HepG2 (cell line): ENCODE results near the gene RBM14. TPM values are rescaled to one million over a fixed set of nuclear protein-coding genes. Genes with fewer than 3 reads are reported as not detected.
A peak's percentile ranks its signal among the peaks of the same experiment; 100 is the strongest.
"Not testable (repeated sequence)": the region's sequence is repeated elsewhere in the genome, so short reads cannot be mapped to it uniquely, and the experiment has no call there.

Experiments
- ATAC-seq: fragments of 200-7000 bp; cut with Tn5 transposase; 3 replicates; pipeline ENCODE4 v1.9.1; 2020; ENCODE audit warnings: mild to moderate bottlenecking, moderate library complexity
- BruUV-seq: library from RNA; stranded (reverse); fragments of 400-500 nt; replicated peaks from 2 replicates; lab custom pipeline; 2021; lab: Mats Ljungman, UMichigan
- CTCF ChIA-PET: fragments of 300-600 bp; formaldehyde crosslinking; extraction: SDS; loops from one replicate; lab custom pipeline; 2021; ENCODE audit warnings: low total read pairs, inconsistent platforms, low intra/inter-chr PET ratio; lab: Yijun Ruan, JAX
- POLR2A ChIA-PET: fragments of 350-600 bp; sonication (Branson Sonifier 250); formaldehyde crosslinking; loops from one replicate; lab custom pipeline; 2020; ENCODE audit warnings: antibody characterized with exemption, inconsistent platforms; lab: Yijun Ruan, JAX
- DNase-seq: peaks from one replicate; pipeline ENCODE4 v3.0.0-alpha.2; 2015; ENCODE audit warnings: low spot score
- FAIRE-seq: peaks from 3 replicates; lab custom pipeline; 2011; peaks lifted over from hg19 to GRCh38; lab: Jason Lieb, UNC
- H2AFZ ChIP-seq: one replicate; pipeline ENCODE4 v1.6.1; 2011; ENCODE audit warnings: low read length, inconsistent platforms
- H3K27ac ChIP-seq: fragments of 300-600 bp; 3 replicates; pipeline ENCODE4 v1.8.0; 2011; ENCODE audit warnings: mixed run types, mild to moderate bottlenecking, mixed read lengths, low read length, inconsistent platforms; ENCODE audit not compliant: insufficient read depth; ENCODE audit errors: extremely low read length
- H3K27me3 ChIP-seq, 2 experiments: fragments of 200-600 bp in 1 of 2; 2 replicates in 1 of 2; 3 replicates in 1 of 2; pipeline versions ENCODE4 v1.6.0 to v1.8.0; 2011; ENCODE audit warnings: low read length in 2 of 2, mild to moderate bottlenecking in 2 of 2, moderate library complexity in 2 of 2, inconsistent platforms in 1 of 2; ENCODE audit not compliant: insufficient read depth in 2 of 2, control insufficient read depth in 1 of 2
- H3K36me3 ChIP-seq, 2 experiments: fragments of 200-600 bp in 1 of 2; replicated peaks in 1 of 2; 2 replicates in 1 of 2; 3 replicates in 1 of 2; pipeline versions ENCODE4 v1.5.1 to v1.8.0; 2011; ENCODE audit warnings: low read length in 2 of 2, inconsistent platforms in 1 of 2; ENCODE audit not compliant: insufficient read depth in 2 of 2, control insufficient read depth in 1 of 2
- H3K4me1 ChIP-seq: 2 replicates; pipeline ENCODE4 v1.5.1; 2012; ENCODE audit warnings: low read length, inconsistent platforms; ENCODE audit not compliant: insufficient read depth
- H3K4me2 ChIP-seq: 2 replicates; pipeline ENCODE4 v1.6.0; 2011; ENCODE audit warnings: low read depth, low read length, inconsistent platforms
- H3K4me3 ChIP-seq, 3 experiments: fragments of 200-600 bp in 1 of 3; sonication (generic), shearing (Covaris generic) in 1 of 3; replicated peaks in 1 of 3; 2 replicates each; pipeline ENCODE4 v1.5.1; 2011 to 2016; ENCODE audit warnings: low read length in 3 of 3, inconsistent platforms in 2 of 3, low read depth in 2 of 3, mild to moderate bottlenecking in 2 of 3, control low read depth in 1 of 3, mixed read lengths in 1 of 3; ENCODE audit not compliant: insufficient read depth in 1 of 3
- H3K79me2 ChIP-seq: one replicate; pipeline ENCODE4 v1.6.1; 2011; ENCODE audit warnings: low read length, inconsistent platforms; ENCODE audit not compliant: insufficient read depth
- H3K9ac ChIP-seq: 2 replicates; pipeline ENCODE4 v1.6.0; 2011; ENCODE audit warnings: mild to moderate bottlenecking, low read depth, low read length, inconsistent platforms; ENCODE audit not compliant: insufficient read depth
- H3K9me3 ChIP-seq: 2 replicates; pipeline ENCODE4 v1.5.1; 2012; ENCODE audit warnings: mild to moderate bottlenecking, low read length
- H4K20me1 ChIP-seq: 2 replicates; pipeline ENCODE4 v1.6.0; 2011; ENCODE audit warnings: inconsistent platforms, mild to moderate bottlenecking, low read length, moderate library complexity; ENCODE audit not compliant: insufficient read depth
- CEBPB ChIP-seq: IDR thresholded peaks from 2 replicates; pipeline ENCODE4 v1.6.1; 2011; ENCODE audit warnings: low read depth, low read length, improper control_type of control experiment, borderline replicate concordance
- CEBPG ChIP-seq: IDR thresholded peaks from 2 replicates; pipeline ENCODE4 v1.6.1; 2016
- HIC2 ChIP-seq: sonication (generic); formaldehyde crosslinking; IDR thresholded peaks from 2 replicates; pipeline ENCODE4 v1.9.0; 2022; ENCODE audit warnings: low read depth, missing genetic modification reagents
- HOMEZ ChIP-seq: IDR thresholded peaks from 2 replicates; pipeline ENCODE4 v1.6.1; 2016; ENCODE audit warnings: low read depth
- KDM5B ChIP-seq: sonication (generic); formaldehyde crosslinking; IDR thresholded peaks from 2 replicates; pipeline ENCODE4 v1.4.0; 2020; ENCODE audit warnings: missing genetic modification reagents, mild to moderate bottlenecking, borderline replicate concordance
- TEAD3 ChIP-seq: optimal IDR thresholded peaks from 2 replicates; pipeline ENCODE3; 2016; ENCODE audit warnings: borderline replicate concordance
- ZNF121 ChIP-seq: sonication (generic); formaldehyde crosslinking; IDR thresholded peaks from 2 replicates; pipeline ENCODE4 v1.5.0; 2020; ENCODE audit warnings: mild to moderate bottlenecking, missing genetic modification reagents
- ZNF619 ChIP-seq: sonication (generic); formaldehyde crosslinking; IDR thresholded peaks from 2 replicates; pipeline ENCODE4 v1.4.0; 2020; ENCODE audit warnings: mild to moderate bottlenecking, missing genetic modification reagents
- WGBS: methylation state at CpG from one replicate; pipeline ENCODE4 v1.1.6; 2017; ENCODE audit warnings: low lambda C conversion rate; 5-methylcytosine and 5-hydroxymethylcytosine counted together
- in situ Hi-C: cut with HindIII; loops from 2 replicates; pipeline ENCODE4 v1.10.0; 2017; ENCODE audit warnings: low pct_unique_long_range_greater_than_20kb; ENCODE audit not compliant: extremely low pct_ligation_motif_present
- intact Hi-C: fragments of 100-400 bp; cut with micrococcal nuclease; formaldehyde crosslinking; loops from one replicate; pipeline ENCODE4 v1.10.0; 2022; ENCODE audit not compliant: unreplicated experiment
- polyA plus RNA-seq, 8 experiments: library from polyadenylated mRNA; depleted of rRNA in 3 of 8; stranded (reverse) in 7 of 8; unstranded in 1 of 8; fragments of >200 nt; fragmentation: Illumina TruSeq in 4 of 8; extraction: Trizol in 4 of 8; gene quantifications; 2 replicates each; pipeline versions ENCODE4 v1.2.1 to v1.2.3, GENCODE V29; 2011 to 2016; ENCODE audit warnings: low read depth in 4 of 8, missing spikeins in 1 of 8, mixed read lengths in 1 of 8; ENCODE audit not compliant: insufficient read depth in 1 of 8
- total RNA-seq, 5 experiments: library from RNA; depleted of rRNA; stranded (reverse); fragments of >200 nt; fragmentation: Illumina TruSeq; extraction: Trizol; gene quantifications; 2 replicates each; pipeline ENCODE4 v1.2.3, GENCODE V29; 2016; ENCODE audit warnings: low read depth in 1 of 5

Gene RBM14
- total and polyA plus RNA-seq, 2 of the 13 experiments (the other 11 are each of a cell fraction or from before 2014, with no cell fraction given) = 12.7 to 44.1 TPM

- H3K27ac ChIP-seq, H4K20me1 ChIP-seq, H3K4me3 ChIP-seq, H3K9me3 ChIP-seq, H3K9ac ChIP-seq: not testable (repeated sequence)
- POLR2A ChIA-PET = interaction anchor here (0.8 to 1.7 kb wide), 3 partner anchors 22 to 93 kb away, joined by 3 to 4 read pairs (median 4); partner anchors contain the start of gene RBM4B
- TF ChIP-seq ZNF121 (CRISPR knock-in tag) = peak; percentile 89
- TF ChIP-seq, all 625 proteins: peak for 1; not testable (repeated sequence) for 624
- 67% methylated on average over 1 of the region's 1 CpG for WGBS
- DNase-seq, H3K36me3 ChIP-seq, BruUV-seq, ATAC-seq, CTCF ChIA-PET, H3K27me3 ChIP-seq, H2AFZ ChIP-seq, FAIRE-seq, intact Hi-C loops, H3K4me2 ChIP-seq, in situ Hi-C loops, H3K79me2 ChIP-seq: not testable (repeated sequence)
- peaks cover 36% of the 10 kb centered on the region for H3K4me1 ChIP-seq
Observed at GRCh38 chr11:66585447-66585846, 31.0 kb upstream of the RBM14 start.

GRCh38 chr11:66586136-66586535, 30.3 kb upstream of the RBM14 start:
- no peaks in the 10 kb centered on the region for H4K20me1 ChIP-seq
- no peak overlapping the region for H3K27ac ChIP-seq
- BruUV-seq = no TSS peak
- no peak for FAIRE-seq
- no peak overlapping the region for H3K4me3 ChIP-seq
- H3K9me3 ChIP-seq = no peaks in the 10 kb centered on the region; the same call in 1 of the 2 replicates
- H3K36me3 ChIP-seq = no peaks in the 10 kb centered on the region
- no peaks in the 10 kb centered on the region for H3K79me2 ChIP-seq
- peak; percentile 92 for TF ChIP-seq TEAD3
- no peak for TF ChIP-seq HIC2 (CRISPR knock-in tag)
- no peak for TF ChIP-seq HOMEZ (CRISPR knock-in tag)
- TF ChIP-seq CEBPB = peak; percentile 72; the same call in 1 of the 2 replicates
- TF ChIP-seq KDM5B = no peak
- TF ChIP-seq ZNF619 (CRISPR knock-in tag) = no peak
- TF ChIP-seq CEBPG (CRISPR knock-in tag) = peak; percentile 58
- peak; percentile 39 for DNase-seq
- H2AFZ ChIP-seq = peak overlapping the region; percentile 64
- ChIA-PET CTCF (no interaction called here), POLR2A (interaction anchor here (0.8 to 1.5 kb wide), 3 partner anchors 21 to 92 kb away, joined by 3 to 5 read pairs (median 4); partner anchors contain the start of gene RBM4)
- in situ Hi-C loops (no loop called here), intact Hi-C loops (no loop called here)
- no peak overlapping the region for H3K9ac ChIP-seq
- H3K4me1 ChIP-seq = peaks cover 36% of the 10 kb centered on the region
- no peaks in the 10 kb centered on the region for H3K27me3 ChIP-seq
- H3K4me2 ChIP-seq = peak overlapping the region; percentile 25; the same call in 1 of the 2 replicates
- peak; percentile 70 for ATAC-seq
- WGBS = 0% methylated on average over 2 of the region's 2 CpGs
